GM21723 (cell line): ENCODE results near the gene NUBP1.
"Not testable (repeated sequence)": the region's sequence is repeated elsewhere in the genome, so short reads cannot be mapped to it uniquely, and the experiment has no call there.

Experiments
- ATAC-seq: cut with Tn5 transposase; IDR thresholded peaks from one replicate; pipeline ENCODE4 v1.9.1; 2021; ENCODE audit warnings: mild to moderate bottlenecking, moderate library complexity; ENCODE audit not compliant: unreplicated experiment

The NUBP1 gene

DNA sequence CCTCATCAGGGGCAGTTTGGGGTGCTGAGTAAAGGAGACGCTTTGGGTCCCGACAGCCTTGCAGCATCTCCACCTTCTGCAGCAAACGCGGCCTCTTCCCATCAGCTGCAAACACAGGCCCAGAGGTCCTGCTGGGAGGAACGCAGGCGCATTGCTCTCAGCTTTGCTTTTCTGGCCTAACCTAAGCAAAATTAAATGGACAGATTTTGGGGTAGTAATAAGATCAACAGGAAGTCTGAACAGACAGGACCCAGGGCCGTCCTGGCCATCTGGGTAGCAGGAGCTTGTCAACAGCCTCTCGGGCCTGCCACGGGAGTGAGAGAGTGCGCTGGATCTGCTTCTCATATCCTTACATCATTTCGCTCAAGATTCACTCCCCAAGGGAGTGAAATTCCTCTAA lies 7.2 kb downstream of the NUBP1 start:
- no peak for ATAC-seq

DNA sequence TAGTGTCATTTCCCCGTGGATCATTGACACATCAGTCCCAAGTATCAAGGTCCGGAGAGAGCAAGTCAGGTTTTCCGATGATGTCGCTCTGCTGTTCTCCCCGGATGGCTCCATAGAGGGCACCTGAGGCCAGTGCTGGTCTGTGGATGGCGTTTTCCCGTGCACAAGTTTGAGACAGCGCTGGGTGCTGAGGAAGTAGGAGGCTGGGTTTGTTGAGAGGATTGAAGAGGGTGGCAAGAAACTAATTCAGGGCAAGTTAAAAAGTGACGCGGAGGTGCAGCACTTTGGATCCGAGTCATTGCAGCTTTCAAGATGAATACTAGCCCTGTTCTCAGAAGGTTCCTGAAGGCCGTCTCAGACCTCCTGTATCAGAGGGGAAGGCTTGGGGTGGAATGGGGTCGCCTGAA lies 7.7 kb downstream of the NUBP1 start:
- no peak for ATAC-seq

DNA sequence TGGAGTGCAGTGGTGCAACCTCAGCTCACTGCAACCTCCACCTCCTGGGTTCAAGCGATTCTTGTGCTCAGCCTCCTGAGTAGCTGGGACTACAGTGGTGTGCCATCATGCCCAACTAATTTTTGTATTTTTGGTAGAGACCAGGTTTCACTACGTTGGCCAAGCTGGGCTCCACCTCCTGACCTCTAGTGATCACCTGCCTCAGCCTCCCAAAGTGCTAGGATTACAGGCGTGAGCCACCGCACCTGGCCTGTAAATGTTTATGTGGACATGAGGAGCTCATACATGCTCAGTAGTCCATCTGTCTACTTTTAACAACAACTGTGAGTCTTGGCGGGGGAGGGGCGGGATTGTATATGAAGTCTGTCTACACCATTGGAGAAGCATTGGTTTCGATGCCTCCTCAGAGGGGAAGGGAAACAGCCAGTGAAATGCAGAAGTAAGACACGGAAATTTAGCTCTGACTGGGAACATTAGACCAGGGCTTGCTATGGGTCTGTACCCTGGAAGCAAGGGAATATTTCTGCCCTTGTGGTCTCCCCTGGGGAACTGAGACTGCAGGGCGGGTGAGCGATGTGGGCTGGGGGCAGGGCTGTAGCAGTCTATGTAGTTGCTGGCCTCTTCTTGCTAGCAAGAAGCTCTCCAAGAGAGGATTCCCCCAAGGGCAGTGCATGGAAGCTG lies 9.3 kb downstream of the NUBP1 start:
- peak; percentile 72 for ATAC-seq

DNA sequence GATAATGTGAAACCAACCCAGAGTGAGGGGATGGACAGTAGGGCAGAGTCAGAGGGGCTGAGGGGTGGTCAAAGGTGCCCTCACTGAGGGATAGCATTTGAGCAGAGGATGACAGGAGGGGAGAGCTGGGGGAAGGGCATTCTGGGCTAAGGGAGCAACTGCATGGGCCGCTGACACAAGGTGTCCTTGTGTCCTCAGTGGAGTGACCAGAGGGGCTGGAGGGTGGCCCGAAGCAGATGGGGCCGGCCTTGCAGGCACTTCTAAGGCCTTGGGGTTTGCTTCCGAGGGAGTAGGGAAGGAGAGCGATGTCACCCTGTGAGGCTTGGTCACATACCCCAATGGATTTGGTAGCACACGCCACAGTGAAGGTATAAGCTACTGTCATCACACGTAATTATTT lies 10.0 kb downstream of the NUBP1 start:
- ATAC-seq: no peak

DNA sequence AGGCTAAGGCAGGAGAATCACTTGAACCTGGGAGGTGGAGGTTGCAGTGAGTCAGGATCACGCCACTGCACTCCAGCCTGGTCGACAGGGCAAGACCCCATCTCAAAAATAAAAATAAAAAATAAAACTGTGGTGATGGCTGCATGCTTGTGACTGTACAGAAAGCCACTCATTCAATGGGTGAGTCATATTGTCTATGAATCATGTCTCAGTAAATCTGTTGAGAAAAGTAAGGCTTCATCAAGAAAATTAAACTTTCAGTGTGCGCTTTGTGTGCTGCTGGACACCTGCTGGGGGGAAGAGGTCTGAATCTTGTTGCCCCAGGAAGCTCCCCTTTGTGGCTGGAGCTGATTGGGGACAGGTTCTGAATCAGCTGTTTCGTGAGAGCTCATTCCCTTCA lies 11.3 kb downstream of the NUBP1 start:
- ATAC-seq: no peak

DNA sequence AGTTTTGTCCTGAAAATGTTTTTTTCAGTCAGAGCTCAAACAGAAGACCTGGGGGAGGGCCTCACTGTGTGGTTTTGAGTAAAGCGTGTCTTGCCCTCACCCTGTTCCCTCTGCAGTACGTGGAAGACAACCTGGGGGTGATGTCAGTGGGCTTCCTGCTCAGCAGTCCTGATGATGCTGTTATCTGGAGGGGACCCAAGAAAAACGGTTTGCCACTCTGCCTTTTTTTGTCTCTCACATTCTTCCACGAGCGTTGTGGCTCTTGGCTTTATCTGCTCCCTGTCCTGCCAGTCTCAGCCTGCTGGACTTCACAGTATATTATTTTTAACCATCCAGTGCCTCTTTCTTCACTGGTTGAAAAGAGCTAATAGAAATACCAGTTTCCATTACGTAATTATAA lies 12.9 kb downstream of the NUBP1 start:
- no peak for ATAC-seq

DNA sequence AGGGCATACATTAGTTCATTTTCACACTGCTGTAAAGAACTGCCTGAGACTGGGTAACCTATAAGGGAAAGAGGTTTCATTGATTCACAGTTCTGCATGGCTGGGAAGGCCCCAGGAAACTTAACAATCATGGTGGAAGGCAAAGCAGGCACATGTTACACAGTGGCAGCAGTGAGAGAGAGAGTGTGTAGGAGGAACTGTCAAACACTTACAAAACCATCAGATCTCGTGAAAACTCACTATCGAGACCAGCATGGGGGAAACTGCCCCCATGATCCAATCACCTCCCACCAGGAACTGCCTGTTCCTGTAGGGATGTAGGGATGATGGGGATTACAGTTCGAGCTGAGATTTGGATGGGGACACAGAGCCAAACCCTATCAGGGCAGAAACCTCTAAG lies 17.2 kb downstream of the NUBP1 start:
- ATAC-seq: no peak

DNA sequence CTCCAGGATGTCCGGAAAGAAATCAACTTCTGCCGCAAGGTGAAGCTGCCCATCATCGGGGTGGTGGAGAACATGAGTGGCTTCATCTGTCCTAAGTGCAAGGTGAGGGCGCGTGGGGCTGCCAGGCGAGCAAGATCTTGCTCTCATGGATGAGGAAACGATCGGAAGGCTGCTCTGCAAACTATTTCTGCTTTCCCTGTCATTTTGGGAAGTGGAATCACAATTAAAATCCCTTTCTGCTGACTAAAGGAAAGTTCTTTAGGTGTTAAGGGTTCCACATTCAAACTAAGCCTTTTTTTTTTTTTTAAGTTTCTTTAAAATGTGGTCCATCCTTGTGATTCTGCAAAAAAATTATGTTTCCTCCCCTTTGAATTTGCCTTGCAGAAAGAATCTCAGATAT lies 17.7 kb downstream of the NUBP1 start:
- no peak for ATAC-seq

DNA sequence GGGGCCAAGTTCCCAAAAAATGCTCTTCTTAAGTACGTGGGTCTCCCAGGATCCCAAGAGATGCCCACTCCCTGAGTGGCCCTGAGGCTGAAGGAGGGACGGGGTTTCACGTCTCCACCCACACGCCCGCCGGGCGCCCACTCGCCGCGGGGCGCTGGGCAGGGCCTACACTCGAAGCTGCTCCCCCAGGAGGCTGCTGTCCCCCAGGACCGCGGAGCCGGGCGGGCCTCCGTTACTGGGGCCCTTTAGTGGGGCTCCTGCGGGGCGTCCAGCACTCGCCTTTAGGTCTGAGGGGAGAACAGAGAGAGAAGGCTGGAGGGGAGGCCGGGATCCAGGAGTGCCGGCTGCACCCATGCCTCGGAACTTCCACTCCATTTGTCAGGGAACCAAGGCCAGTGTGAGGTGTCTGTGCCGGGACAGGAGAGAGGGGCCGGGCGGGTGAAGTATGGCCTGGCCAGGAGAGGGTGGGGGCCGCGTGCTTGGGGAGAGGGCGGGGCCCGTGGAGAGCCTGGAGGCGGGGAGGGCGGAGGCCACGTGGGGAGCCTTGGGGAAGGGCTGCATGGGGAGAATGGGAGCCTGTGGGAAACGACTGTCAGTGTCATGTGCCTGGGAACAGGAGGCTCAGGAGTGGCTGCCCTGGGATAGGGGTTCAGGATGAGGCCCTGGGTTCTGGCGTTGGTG lies 18.8 kb downstream of the NUBP1 start:
- no peak for ATAC-seq

DNA sequence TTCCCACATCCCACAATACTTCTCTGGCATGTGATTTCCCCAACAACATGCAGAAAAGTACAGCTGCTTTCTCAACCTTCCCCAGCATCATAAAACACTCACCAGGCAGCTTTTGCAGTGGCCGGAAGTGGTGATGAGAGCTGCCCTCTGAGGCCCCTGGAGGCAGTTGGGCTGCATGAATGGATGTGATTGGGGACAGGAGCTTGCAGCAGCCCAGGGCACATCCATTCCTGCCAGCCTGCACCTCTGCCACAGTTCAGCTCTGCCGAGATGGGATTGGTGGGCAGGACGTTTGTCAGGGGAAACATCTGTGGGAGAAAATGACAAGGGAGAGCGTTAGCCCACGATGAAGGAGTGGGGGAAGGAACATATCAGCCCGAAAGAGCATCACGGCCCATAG lies 19.8 kb downstream of the NUBP1 start:
- no peak for ATAC-seq

DNA sequence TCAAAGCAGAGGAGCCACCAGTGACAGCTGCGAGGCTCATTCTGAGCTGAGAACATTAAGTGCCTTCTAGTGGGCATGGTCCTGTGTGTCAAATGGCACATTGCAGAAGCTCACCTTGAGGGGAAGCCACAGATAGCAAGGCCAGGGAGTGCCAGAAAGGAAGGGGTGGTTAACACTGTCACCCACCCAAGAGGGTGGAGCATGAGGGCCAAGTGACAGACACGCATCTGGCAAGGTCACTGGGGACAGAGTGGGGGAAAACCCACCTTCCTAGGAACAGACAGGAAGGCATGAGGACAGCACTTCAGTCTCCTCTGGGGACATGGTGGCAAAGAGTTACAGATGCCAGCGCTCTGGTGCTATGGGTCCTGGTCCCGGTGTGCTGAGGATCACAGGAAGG lies 22.1 kb downstream of the NUBP1 start:
- peak; percentile 67 for ATAC-seq

DNA sequence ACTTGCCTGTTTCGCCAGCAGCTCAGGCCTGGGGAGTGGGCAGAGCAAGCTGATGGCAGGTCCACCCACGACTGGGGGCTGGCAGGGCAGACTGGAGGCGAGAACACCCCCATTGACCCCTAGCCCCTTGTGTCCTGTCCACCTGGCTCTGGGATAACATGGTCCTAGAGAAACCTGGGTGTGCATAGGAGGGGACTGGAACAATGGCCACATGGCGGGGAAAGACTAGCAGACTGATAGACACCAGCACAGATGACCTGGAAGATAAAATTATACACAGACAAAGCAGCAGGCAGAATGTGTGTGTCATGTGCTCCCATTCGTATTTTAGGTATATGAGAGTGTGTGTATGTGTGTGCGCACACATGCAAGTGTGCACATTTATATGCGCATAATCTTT lies 23.5 kb downstream of the NUBP1 start:
- no peak for ATAC-seq

DNA sequence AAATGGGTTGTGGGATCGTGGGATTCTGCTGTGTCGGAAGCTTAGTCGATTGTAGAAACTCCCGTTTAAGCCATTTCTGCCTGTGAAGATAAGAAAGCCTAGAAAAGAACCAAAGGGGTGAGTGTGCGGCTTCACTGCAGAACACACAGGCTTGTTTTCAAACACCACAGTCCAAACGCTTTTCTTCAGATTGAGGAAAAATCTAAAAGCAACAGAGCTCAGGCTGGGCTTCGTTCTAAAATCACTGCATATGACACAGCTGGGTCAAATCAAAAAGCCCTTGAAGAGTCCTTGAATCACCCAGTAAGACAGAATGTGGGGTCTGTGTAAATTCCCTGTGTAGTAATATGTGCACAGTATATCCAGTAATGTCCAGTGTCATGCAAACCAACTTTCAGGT lies 25.7 kb downstream of the NUBP1 start:
- ATAC-seq: no peak

DNA sequence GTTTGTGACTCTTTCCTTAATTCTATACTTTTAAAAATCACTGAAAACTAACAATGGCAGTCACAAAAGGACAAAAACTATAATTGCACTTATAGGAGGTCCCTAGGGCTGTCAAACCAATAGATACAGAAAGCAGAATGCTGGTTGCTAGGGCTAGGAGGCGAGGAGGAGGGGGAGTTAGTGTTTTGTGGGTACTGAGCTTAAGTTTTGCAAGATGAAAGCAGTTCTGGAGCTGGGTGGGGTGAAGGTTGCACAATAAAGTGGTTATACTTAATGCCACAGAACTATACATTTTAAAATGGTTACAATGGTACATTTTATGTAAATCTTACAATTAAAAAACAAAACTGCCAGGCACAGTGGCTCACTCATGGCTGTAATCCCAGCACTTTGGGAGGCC lies 27.3 kb downstream of the NUBP1 start:
- no peak for ATAC-seq

DNA sequence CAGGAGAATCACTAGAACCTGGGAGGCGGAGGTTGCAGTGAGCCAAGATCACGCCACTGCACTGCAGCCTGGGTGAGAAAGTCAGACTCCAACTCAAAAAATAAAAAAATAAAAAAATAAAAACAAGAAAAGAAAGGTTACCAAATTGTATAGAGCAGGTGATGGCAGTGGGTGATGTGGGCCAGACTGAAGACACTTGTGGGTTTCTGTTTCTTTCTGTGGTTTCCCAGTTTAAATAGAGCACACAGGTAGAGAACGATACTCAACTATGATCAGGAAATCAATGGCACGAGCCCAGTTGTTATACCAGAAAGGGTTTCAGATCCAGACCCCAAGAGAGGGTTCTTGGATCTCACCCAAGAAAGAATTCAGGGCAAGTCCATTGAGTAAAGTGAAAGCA lies 32.6 kb downstream of the NUBP1 start:
- ATAC-seq: peak; percentile 81

DNA sequence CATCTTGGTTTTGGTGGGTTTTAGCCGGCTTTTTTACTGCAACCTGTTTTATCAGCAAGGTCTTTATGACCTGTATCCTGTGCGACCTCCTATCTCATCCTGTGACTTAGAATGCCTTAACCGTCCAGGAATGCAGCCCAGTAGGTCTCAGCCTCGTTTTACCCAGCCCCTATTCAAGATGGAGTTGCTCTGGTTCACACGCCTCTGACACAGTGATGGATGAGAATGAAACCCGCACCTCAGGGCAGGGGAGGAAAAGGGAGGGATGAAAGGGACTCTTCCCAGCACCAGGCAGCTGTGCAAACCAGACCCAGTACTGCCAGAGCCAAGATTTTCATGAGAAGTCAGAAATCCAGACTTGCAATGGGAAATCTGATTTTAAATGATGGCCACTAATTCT lies 33.3 kb downstream of the NUBP1 start:
- not testable (repeated sequence) for ATAC-seq

DNA sequence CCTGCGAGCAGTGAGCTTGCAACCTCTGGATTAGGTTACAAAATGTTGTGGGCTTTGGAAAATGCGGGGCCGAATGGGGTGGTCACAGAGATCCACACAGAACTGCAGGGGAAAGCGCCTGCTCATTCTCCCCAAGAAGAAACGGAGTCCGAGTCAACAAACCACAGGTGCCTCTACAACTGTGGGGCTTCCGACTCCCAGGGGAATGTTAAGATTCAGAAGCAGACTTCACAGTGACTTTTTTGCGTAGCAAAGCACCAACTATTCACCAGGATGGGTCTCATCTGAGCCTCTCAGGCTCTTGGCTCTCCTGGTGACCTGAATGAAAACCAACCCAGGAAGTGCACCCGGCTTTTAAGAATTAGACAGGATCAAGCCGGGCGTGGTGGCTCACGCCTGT lies 33.7 kb downstream of the NUBP1 start:
- ATAC-seq: no peak

DNA sequence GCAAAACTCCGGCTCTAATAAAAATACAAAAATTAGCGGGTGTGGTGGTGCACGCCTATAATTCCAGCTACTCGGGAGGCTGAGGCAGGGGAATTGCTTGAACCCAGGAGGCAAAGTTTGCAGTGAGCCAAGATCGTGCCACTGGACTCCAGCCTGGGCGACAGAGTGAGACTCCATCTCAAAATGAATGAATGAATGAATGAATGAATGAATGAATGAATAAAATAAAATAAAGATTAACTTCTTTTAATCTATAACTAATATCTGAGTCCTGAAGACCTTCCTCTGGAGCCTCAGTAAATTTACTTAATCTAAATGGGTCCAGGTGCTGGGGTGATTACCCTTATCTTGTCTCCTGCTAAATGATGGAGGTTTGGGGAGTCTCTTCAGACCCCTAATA lies 36.3 kb downstream of the NUBP1 start:
- ATAC-seq: not testable (repeated sequence)

DNA sequence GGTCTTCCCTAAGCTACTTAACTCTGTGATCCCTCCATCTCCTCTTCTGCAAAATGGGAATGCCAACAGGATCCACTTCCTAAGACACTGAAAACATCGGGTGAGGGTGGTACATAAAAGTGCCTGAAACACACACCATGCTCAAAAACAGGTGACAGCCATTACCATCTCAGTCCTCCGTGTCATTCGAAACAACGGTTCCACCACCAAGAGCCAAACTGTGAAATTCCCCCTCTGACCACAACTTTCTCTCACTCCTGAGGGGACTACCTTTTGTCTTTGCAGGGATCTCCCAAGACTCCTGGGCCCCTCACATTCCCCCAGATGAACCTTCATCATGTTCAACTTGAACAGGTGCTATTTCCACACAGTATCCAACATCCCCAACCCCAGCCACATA lies 37.0 kb downstream of the NUBP1 start:
- ATAC-seq: no peak

DNA sequence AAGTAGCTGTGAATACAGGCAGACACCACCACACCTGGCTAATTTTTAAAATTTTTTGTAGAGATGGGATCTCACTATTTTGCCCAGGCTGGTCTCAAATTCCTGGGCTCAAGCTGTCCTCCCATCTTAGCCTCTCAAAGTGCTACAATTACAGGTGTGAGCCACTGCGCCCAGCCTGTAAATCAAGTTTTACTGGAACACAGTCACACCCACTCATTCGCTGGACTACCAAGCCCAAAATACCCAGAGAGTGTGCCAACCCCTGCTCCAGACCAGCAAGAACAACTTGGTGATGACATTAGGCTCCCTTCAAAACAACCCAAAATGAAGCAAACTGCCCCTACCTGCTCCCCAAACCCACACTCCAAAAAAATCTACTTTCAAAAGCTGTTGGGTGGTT lies 39.0 kb downstream of the NUBP1 start:
- no peak for ATAC-seq

DNA sequence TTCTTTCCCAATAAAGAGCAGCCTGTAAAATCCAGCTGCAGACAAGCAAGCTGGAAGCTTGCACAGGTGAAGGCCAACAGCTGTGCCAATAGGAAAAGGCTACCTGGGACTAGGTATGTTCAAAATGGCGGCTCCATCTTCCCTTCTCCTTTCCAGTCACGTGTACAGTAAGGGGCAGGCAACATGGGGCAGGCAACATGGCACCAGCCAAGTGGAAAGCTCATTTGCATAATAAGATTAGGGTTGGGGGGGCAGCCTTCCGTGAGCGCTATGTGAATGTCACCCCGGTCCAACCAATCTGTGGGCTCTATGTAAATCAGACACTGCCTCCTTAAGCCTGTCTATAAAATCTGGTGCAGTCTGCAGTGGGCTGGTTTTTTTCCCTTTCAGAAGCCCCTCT lies 43.7 kb downstream of the NUBP1 start:
- ATAC-seq: no peak

DNA sequence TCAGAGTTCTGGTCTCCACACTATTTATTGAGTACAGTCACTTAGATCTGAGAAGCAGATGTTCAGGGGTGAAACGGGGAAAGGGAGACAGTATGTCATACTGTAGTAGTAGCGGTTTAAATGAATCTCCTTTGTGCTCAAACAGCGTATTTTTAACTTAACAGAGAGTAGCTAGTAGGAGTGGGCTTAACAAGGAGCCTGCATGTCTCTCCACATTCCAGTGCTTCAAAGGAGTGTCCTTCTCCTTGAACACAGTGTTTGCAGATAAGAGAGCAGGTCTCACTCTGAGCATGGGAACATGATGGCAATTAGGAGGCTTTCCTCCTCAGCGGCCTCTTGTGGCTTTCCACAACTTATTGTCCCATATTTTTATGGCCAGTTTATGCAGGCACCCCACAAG lies 45.0 kb downstream of the NUBP1 start:
- ATAC-seq: not testable (repeated sequence)

DNA sequence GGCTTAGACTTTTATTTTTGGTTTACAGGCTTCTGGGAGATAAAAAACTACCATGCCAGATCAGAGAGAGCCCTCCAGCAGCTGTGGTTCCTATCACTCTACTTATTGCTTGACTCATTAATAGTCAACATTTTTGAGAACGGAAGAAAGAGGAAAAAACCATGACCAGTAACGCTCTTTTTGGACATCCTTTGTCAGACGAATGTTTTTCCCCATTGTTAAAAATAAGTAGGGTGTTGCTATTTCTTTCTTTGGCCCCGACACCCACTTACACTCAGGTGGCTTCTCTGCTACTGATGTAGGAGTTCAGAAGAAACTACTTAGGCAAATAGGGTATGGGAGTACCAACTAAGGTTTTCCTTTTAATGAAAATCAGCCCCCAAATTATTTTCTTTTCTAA lies 47.4 kb downstream of the NUBP1 start:
- peak; percentile 71 for ATAC-seq
